Cardiac muscle cell (in vitro differentiated cells and primary cell): ENCODE data around the gene INPP5A. TPM values are rescaled to one million over a fixed set of nuclear protein-coding genes. Genes with fewer than 3 reads are reported as not detected.

Experiments used
- DNase-seq, 2 donors: peaks; one replicate each; pipeline versions ENCODE4 v3.0.0 to v3.0.0-alpha.2; 2010 to 2017; ENCODE audit warnings: low read depth in 1 of 2, low spot score in 1 of 2
- H3K27ac ChIP-seq: fragments of 200-600 bp; sonication (generic); 2 replicates; pipeline ENCODE4 v1.5.1; 2016
- H3K27me3 ChIP-seq: fragments of 200-600 bp; sonication (generic); 2 replicates; pipeline ENCODE4 v1.6.0; 2016; ENCODE audit warnings: control low read depth
- H3K36me3 ChIP-seq: fragments of 200-600 bp; sonication (generic); 2 replicates; pipeline ENCODE4 v1.5.1; 2016; ENCODE audit warnings: control low read depth
- H3K4me1 ChIP-seq: fragments of 200-600 bp; sonication (generic); 2 replicates; pipeline ENCODE4 v1.8.1; 2017; ENCODE audit warnings: low read depth, mild to moderate bottlenecking, mixed run types
- H3K4me3 ChIP-seq: fragments of 200-600 bp; sonication (generic); 2 replicates; pipeline ENCODE4 v1.5.1; 2016; ENCODE audit warnings: mild to moderate bottlenecking
- H3K9me3 ChIP-seq: fragments of 200-600 bp; sonication (generic); 2 replicates; pipeline ENCODE4 v1.5.1; 2017; ENCODE audit warnings: low read depth, mild to moderate bottlenecking, control low read depth
- CTCF ChIP-seq: IDR thresholded peaks from 2 replicates; pipeline ENCODE4 v1.5.1; 2012; ENCODE audit warnings: low read depth, mild to moderate bottlenecking, low read length
- polyA plus RNA-seq: library from polyadenylated mRNA; unstranded; fragments of >200 nt; fragmentation: Nextera tagmentation; extraction: Ambion mirVana; gene quantifications from 2 replicates; pipeline ENCODE4 v1.2.1, GENCODE V29; 2016
- total RNA-seq: library from RNA; depleted of rRNA; stranded (reverse); fragments of >200 nt; gene quantifications from 2 replicates; pipeline ENCODE4 v1.2.3, GENCODE V29; 2016

Gene INPP5A
- total and polyA plus RNA-seq, 2 experiments from 2014 or later = 87.0 to 90.4 TPM

- Histone ChIP-seq H3K4me1 (peaks cover 4% of the 10 kb centered on the region), H3K27me3 (no peaks in the 10 kb centered on the region), H3K27ac (no peak overlapping the region), H3K4me3 (no peak overlapping the region), H3K9me3 (no peaks in the 10 kb centered on the region), H3K36me3 (no peaks in the 10 kb centered on the region)
- DNase-seq = no peak
- no peak for TF ChIP-seq CTCF
These were observed 112.2 kb downstream of the INPP5A start for GRCh38 chr10:132649651-132650360.

GRCh38 chr10:132650611-132651250, 113.1 kb downstream of the INPP5A start:
- Histone ChIP-seq H3K27me3 (no peaks in the 10 kb centered on the region), H3K4me3 (no peak overlapping the region), H3K4me1 (peaks cover 4% of the 10 kb centered on the region), H3K36me3 (no peaks in the 10 kb centered on the region), H3K9me3 (no peaks in the 10 kb centered on the region), H3K27ac (no peak overlapping the region)
- DNase-seq = no peak
- no peak for TF ChIP-seq CTCF

GRCh38 chr10:132651511-132652029, 114.0 kb downstream of the INPP5A start:
- Histone ChIP-seq H3K27me3 (no peaks in the 10 kb centered on the region), H3K4me3 (no peak overlapping the region), H3K4me1 (peaks cover 4% of the 10 kb centered on the region), H3K36me3 (no peaks in the 10 kb centered on the region), H3K27ac (no peak overlapping the region), H3K9me3 (no peaks in the 10 kb centered on the region)
- no peak for DNase-seq
- no peak for TF ChIP-seq CTCF

- Histone ChIP-seq H3K4me1 (peaks cover 4% of the 10 kb centered on the region), H3K27ac (no peak overlapping the region), H3K36me3 (no peaks in the 10 kb centered on the region), H3K4me3 (no peak overlapping the region), H3K27me3 (no peaks in the 10 kb centered on the region), H3K9me3 (no peaks in the 10 kb centered on the region)
- TF ChIP-seq CTCF = no peak
- DNase-seq = no peak
These were observed 114.9 kb downstream of the INPP5A start for GRCh38 chr10:132652446-132652845.

- Histone ChIP-seq H3K4me3 (no peak overlapping the region), H3K27ac (no peak overlapping the region), H3K27me3 (no peaks in the 10 kb centered on the region), H3K9me3 (no peaks in the 10 kb centered on the region), H3K36me3 (no peaks in the 10 kb centered on the region), H3K4me1 (peaks cover 4% of the 10 kb centered on the region)
- no peak for DNase-seq
- no peak for TF ChIP-seq CTCF
These were observed 115.5 kb downstream of the INPP5A start for GRCh38 chr10:132652936-132653590.
